PC-9 (cell line): Measurements from ENCODE around the gene KIF5C. TPM values are rescaled to one million over a fixed set of nuclear protein-coding genes. Genes with fewer than 3 reads are reported as not detected.

Source experiments
- BruUV-seq: library from RNA; stranded (reverse); fragments of 400-500 nt; replicated peaks from 2 replicates; lab custom pipeline; 2021; lab: Mats Ljungman, UMichigan
- CTCF ChIA-PET: fragments of 300-600 bp; sonication (Branson Sonifier 250); formaldehyde crosslinking; loops from one replicate; lab custom pipeline; 2022; ENCODE audit warnings: antibody characterized with exemption; lab: Charles Lee
- POLR2A ChIA-PET: fragments of 300-600 bp; sonication (Branson Sonifier 250); formaldehyde crosslinking; loops from one replicate; lab custom pipeline; 2022; ENCODE audit warnings: antibody characterized with exemption; ENCODE audit not compliant: unreplicated experiment; lab: Charles Lee
- DNase-seq, 2 experiments: peaks; one replicate each; pipeline versions ENCODE4 v3.0.0 to v3.0.0-alpha.2; 2015 to 2022; ENCODE audit warnings: mixed read lengths in 1 of 2
- H2AFZ ChIP-seq: fragments of 200-600 bp; sonication (generic); 2 replicates; pipeline ENCODE4 v1.8.1; 2017; ENCODE audit warnings: antibody characterized with exemption
- H3F3A ChIP-seq: fragments of 200-600 bp; sonication (generic); 2 replicates; pipeline ENCODE4 v1.8.1; 2017; ENCODE audit warnings: antibody characterized with exemption, mild to moderate bottlenecking, low read depth; ENCODE audit not compliant: insufficient read depth
- H3K27ac ChIP-seq: fragments of 200-600 bp; sonication (generic); 2 replicates; pipeline ENCODE4 v1.6.1; 2016; ENCODE audit warnings: mixed run types
- H3K27me3 ChIP-seq: fragments of 200-600 bp; sonication (generic); 2 replicates; pipeline ENCODE4 v1.6.1; 2016; ENCODE audit warnings: low read depth, mixed run types; ENCODE audit not compliant: insufficient read depth
- H3K36me3 ChIP-seq: fragments of 200-600 bp; sonication (generic); 2 replicates; pipeline ENCODE4 v1.6.1; 2016; ENCODE audit warnings: low read depth, mixed run types
- H3K4me1 ChIP-seq: fragments of 200-600 bp; sonication (generic); replicated peaks from 2 replicates; pipeline ENCODE4 v1.6.1; 2016; ENCODE audit warnings: mixed run types; ENCODE audit not compliant: insufficient read depth
- H3K4me2 ChIP-seq: fragments of 200-600 bp; sonication (generic); 2 replicates; pipeline ENCODE4 v1.6.1; 2017; ENCODE audit warnings: mixed run types
- H3K4me3 ChIP-seq: fragments of 200-600 bp; sonication (generic); 2 replicates; pipeline ENCODE4 v1.6.1; 2016; ENCODE audit warnings: mixed run types
- H3K79me2 ChIP-seq: fragments of 200-600 bp; sonication (generic); 2 replicates; pipeline ENCODE4 v1.6.1; 2017; ENCODE audit warnings: low read depth, mixed run types
- H3K9me2 ChIP-seq: fragments of 200-600 bp; sonication (generic); 2 replicates; pipeline ENCODE4 v1.8.1; 2017; ENCODE audit warnings: mild to moderate bottlenecking; ENCODE audit not compliant: insufficient read depth
- H3K9me3 ChIP-seq: fragments of 200-600 bp; sonication (generic); 2 replicates; pipeline ENCODE4 v1.8.1; 2016; ENCODE audit warnings: low read depth; ENCODE audit not compliant: insufficient read depth
- H4K20me1 ChIP-seq: fragments of 200-600 bp; sonication (generic); 2 replicates; pipeline ENCODE4 v1.8.1; 2017; ENCODE audit not compliant: insufficient read depth
- CTCF ChIP-seq: fragments of 200-600 bp; sonication (generic); conservative IDR thresholded peaks from 2 replicates; pipeline ENCODE4 v1.6.1; 2017; ENCODE audit warnings: mixed run types, antibody characterized with exemption, mild to moderate bottlenecking, moderate library complexity
- EZH2 ChIP-seq: fragments of 200-600 bp; sonication (generic); IDR thresholded peaks from 2 replicates; pipeline ENCODE4 v1.8.0; 2017; ENCODE audit warnings: antibody characterized with exemption, low read depth
- intact Hi-C: fragments of 100-400 bp; cut with micrococcal nuclease; formaldehyde crosslinking; loops from one replicate; pipeline ENCODE4 v1.10.0; 2022; ENCODE audit not compliant: unreplicated experiment
- total RNA-seq: library from RNA; stranded (reverse); gene quantifications from 2 replicates; pipeline ENCODE4 v1.2.3, GENCODE V29; 2021

The KIF5C gene
- total RNA-seq, 1 experiment from 2014 or later: 0.07 TPM

GRCh38 chr2:149068225-149068995 is 193.4 kb downstream of the KIF5C start:
- TSS peak; percentile 94 for BruUV-seq
- CTCF ChIA-PET: interaction anchor here (0.6 kb wide), 1 partner anchor 12 kb away, joined by 3 read pairs; no protein-coding TSS in a partner anchor
- H3K27ac ChIP-seq: peak overlapping the region; percentile 99

GRCh38 chr2:149068996-149069888 is 194.2 kb downstream of the KIF5C start:
- H3K4me2 ChIP-seq: peak overlapping the region; percentile 82
- H4K20me1 ChIP-seq: no peaks in the 10 kb centered on the region
- ChIA-PET CTCF (interaction anchor here (0.6 kb wide), 1 partner anchor 11 kb away, joined by 3 read pairs; no protein-coding TSS in a partner anchor), POLR2A (interaction anchor here (0.6 to 0.7 kb wide), 4 partner anchors 10 to 583 kb away, joined by 3 to 5 read pairs (median 5); no protein-coding TSS in a partner anchor)
- TF ChIP-seq CTCF (no peak), EZH2 (no peak)
- H3K4me3 ChIP-seq: peak overlapping the region; percentile 38; the same call in 1 of the 2 replicates
- peaks cover 43% of the 10 kb centered on the region for H3F3A ChIP-seq
- BruUV-seq: no TSS peak
- H3K36me3 ChIP-seq: no peaks in the 10 kb centered on the region
- H3K9me2 ChIP-seq: no peaks in the 10 kb centered on the region
- no peaks in the 10 kb centered on the region for H3K9me3 ChIP-seq
- H2AFZ ChIP-seq: peak overlapping the region; percentile 69
- peaks cover 60% of the 10 kb centered on the region for H3K79me2 ChIP-seq
- intact Hi-C loops: loop anchor here (1.0 to 5.0 kb wide), 6 partner anchors 8 to 1458 kb away; partner anchors contain the start of gene LYPD6B
- peak overlapping the region; percentile 99 for H3K27ac ChIP-seq
- no peaks in the 10 kb centered on the region for H3K27me3 ChIP-seq
- DNase-seq: peak; percentile 73 to 98
- H3K4me1 ChIP-seq: peaks cover 62% of the 10 kb centered on the region

More at GRCh38 chr2:149068225-149068995, 193.4 kb downstream of the KIF5C start:
- Histone ChIP-seq H3K4me2 (peak overlapping the region; percentile 81), H3K9me3 (no peaks in the 10 kb centered on the region), H3K36me3 (no peaks in the 10 kb centered on the region), H3K4me3 (peak overlapping the region; percentile 38; the same call in 1 of the 2 replicates), H3K4me1 (peaks cover 69% of the 10 kb centered on the region), H3K27me3 (no peaks in the 10 kb centered on the region), H3F3A (peaks cover 43% of the 10 kb centered on the region), H4K20me1 (no peaks in the 10 kb centered on the region), H2AFZ (peak overlapping the region; percentile 69), H3K9me2 (no peaks in the 10 kb centered on the region), H3K79me2 (peaks cover 60% of the 10 kb centered on the region)
- DNase-seq: peak in 1 of 2 experiments; percentile 66
- TF ChIP-seq EZH2 (no peak), CTCF (no peak)
- POLR2A ChIA-PET: no interaction called here
- intact Hi-C loops: loop anchor here (2.0 to 5.0 kb wide), 2 partner anchors 354 to 1458 kb away; no protein-coding TSS in a partner anchor
